ENCODE measurements around the gene WDR49.

Gene WDR49

DNA sequence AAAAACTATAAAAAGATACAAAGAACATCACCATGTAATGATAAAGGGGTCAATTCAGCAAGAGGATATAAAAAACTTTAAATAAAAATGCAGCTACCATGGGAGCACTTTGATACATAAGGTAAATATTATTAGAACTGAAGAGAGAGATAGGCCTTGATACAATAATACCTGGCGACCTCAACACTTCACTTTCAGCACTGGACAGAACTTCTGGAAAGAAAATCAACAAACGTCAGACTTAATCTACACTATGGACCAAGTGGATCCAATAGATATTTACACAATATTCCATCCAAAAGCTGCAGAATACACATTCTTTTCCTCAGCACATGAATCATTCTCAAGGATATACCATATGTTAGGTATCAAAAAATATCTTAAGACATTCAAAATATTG, 42.0 kb downstream of the WDR49 start:
- no peak for DNase-seq

DNA sequence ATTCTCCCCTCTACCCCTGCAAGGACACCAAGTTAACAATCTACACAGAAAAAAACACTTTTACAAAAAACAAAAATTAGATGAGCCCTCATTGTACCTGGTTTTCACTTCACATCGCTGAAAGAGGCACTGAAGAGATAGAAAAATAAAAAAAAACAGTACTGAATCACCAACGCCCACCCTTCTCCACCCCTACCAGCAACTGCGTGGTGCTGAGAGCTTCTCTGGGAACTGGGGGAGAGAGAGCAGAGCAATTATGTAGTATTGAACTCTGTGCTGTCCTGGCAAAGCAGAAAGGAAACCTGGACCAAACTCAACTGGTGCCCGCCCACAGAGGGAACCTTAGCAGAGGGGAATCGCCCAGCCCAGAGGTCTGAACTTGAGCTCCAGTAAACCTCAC, 44.6 kb downstream of the WDR49 start:
- DNase-seq: no peak

DNA sequence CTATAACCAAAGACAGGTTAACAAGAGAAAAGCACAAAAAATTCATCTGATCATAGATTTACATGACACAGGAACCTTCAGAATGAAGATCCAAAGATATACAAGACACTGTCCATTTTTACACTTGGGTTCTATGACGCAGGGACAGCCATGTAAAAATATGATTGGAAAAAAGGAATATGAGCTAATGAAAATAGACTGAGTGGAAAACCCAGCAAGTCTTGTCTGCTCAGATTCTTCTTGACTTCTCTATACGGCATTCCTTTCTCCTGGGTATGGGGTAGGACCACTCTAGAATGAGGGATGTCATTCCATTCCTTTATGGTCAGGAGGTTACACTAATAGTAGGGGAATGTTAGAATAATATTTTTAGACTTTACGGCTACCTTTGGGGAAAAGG, 46.9 kb downstream of the WDR49 start:
- DNase-seq: no peak

DNA sequence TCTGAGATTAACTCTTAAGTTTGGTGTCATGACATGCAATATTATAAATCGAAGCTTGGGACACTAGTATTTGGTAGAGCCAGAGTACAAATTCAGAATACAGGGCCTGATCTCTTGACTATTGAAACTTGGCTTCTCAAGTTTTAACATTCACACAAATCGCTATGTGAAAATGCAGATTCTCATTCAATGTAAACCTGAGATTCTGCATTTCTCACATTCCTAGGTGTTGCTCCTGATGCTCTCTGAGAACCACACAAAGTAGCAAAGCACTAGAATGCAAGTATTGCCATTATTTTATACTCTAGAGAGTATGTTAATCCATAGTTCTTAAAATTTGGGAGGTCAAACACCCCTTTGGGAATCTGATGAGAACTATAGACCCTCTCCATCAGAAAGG, 47.9 kb downstream of the WDR49 start:
- DNase-seq: no peak

DNA sequence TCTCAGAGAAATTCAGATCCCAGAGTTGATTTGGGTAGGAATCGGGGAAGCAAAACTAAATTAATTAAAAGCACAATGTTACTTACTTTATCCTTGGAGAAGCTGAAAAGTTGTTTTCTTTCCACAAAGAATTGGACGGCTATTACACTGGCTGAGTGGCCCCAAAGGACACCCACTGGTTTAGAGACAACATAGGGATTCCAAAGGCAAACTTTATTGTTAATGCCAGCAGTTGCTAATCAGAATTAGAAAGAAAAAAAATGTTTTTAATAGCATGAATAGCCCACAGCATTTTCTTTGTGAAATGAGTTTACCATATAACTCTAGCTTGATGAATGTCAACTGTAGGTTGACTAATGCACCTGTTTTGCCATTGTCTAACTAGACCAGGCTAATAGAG, 51.7 kb downstream of the WDR49 start:
- no peak for DNase-seq

DNA sequence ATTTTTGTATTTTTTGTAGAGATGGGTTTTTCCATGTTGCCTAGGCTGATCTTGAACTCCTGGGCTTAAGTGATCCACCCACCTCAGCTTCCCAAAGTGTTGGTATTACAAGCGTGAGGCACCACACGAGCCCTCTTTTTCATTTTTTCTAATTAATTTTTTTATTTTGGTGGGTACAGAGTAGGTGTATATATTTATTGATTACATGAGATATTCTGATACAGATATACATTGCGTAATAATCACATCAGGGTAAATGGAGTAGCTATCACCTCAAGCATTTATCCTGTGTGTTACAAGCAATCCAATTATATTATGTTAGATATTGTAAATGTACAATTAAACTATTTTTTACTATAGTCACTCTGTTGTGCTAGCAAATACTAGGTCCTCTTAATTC, 66.1 kb downstream of the WDR49 start:
- DNase-seq: no peak

DNA sequence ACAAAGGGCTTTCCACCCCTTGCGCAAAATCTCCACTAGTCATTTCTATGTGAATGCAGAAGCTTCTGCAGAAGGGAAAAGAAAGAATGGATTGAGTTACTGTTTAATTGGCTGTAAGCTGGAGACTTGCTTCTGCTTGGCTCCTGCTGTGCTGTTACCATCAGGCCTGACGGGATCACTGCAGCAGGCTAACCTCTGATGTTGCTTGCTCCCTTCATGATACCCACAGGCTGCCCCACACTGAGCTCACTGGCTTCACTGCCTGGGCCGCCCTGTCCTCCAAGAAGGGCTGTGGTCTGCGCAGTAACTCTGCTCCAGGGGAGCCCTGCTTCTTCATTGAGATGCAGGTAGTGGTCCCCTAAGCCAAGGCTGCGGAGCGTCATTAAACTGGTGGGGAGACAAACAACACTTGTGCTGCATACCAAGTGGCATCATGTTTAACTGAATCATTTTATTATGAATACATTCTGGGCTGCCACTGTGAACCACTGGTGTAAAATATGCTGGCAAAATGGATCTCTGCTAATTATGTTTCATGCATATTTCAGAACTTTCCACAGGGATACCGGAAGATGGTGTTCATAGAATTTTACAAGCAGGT, 78.6 kb downstream of the WDR49 start:
- no peak for DNase-seq

DNA sequence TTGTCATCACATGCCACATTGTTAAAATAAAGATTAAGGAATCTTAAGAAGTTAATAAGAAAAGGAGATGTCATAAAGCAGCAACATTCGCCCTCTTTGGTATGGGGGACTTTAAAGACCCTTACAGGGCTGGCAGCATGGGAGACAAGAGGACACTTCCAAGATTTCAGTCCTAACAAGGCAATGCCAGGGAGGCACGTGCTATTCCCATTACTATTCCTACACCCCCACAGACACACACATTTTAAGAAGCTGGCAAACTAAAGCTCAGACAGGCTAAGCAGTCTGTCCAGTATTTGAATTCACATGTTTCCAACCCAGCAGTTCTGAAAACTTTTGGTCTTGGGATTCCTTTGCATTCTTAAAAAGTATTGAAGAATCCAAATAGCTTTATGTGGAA, 80.8 kb downstream of the WDR49 start:
- no peak for DNase-seq

DNA sequence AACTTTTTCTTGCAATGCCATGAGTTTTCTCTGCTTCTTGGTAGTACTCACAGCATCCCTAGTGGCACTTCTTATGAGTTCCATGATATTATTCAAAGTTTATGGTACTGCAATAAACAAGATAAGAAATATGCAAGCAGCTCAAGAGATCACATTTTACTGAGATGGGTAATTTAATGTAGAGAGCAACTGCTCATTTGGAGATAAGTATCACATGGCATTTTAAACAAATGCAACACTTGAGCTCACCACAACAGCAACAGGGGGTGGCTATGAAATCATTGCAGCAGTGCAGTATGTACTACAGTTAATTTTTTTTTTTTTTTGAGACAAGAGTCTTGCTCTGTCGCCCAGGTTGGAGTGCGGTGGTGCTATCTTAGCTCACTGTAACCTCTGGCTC, 85.1 kb downstream of the WDR49 start:
- no peak for DNase-seq

DNA sequence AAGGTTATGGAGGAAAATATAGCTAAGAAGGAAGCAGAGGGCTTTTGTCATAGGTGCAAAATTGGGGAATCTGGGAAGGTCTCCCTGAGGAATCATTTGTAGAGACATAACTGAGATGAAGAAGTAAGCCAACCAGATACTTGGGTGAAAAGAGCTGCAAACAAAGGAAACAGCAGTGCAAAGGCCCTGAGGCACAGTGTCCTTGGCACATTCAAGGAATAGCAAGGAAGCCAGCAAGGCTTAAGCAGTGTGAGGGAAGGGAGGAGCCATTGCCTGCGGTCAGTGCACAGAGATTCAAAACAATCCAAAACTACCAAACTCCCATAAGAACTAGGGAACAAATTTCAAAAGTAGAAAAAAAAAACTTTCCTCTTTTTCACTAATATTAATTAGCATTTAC, 88.3 kb downstream of the WDR49 start:
- DNase-seq: no peak

DNA sequence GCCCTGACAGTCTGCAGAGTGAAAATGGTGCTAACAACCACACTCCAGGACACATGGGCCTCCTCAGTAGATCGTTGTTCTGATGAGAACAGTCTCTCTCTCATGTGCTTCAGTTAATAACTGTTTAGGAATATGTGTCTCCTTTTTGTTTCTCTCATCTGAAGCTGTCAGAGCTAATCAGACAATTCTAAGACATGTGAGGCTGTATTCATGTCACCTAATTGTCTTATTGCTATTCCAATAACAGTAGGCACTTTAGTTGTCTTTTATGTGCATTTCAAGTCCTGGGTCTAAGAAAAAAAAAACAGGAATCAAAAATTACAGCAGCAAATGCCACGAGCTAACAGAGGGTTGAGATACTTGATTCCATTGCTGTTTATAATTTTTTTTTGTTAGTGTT, 89.1 kb downstream of the WDR49 start:
- no peak for DNase-seq

DNA sequence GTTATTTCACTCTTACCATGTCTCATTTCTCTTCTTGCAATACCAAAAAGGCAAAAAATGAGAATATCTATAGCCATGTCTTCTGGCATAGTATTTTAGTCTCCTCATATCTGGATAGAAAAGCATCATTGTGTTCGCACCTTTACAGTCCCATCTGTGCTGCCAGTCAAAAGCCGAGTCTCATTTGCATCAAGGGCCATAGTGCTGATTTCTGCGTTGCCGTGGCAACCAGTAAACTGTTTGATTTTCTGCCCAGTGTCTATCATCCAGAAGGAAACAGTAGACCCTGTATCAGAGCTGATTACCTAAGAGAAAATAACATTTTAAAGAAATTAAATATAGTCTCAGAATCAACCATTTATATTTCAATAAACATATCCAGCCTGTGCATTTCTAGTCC, 93.8 kb downstream of the WDR49 start:
- peak; percentile 65 to 87 for DNase-seq

DNA sequence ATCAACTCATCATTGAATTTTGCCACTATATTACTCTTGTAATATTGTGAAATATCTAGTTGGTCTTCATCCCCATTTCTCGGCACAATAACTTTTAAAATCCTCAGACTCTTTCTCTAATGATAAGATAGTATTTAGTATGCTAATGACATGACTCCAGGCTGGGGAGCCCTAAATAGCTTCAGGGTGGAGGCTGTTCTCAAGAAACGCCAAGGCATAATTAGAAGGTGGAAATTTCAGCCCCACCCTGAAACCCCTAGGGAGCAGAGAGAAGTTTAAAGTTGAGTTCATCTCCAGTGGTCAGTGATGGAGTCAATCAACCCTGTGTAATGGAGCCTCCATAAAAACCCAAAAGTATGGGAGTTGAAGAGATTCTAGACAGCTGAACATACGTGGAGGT, 98.8 kb downstream of the WDR49 start:
- DNase-seq: no peak

DNA sequence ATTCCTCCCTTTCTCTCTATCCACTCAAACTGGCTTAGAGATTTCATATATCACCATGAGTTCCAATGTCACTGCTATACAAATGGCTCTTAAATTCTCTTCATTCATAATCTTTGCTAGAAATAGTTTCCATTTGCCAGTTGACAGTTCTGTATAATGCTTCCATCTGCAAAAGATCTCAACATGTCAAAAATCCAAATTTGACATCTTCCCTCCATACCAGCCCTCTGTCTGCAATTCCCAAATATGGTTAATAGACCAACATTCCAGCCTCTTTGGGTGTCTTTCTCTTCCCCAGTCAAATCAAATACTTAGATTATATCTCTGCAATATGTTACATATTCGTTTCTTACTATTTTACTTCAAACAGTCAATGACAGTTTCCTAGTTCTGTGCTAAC, 115.7 kb downstream of the WDR49 start:
- DNase-seq: no peak

DNA sequence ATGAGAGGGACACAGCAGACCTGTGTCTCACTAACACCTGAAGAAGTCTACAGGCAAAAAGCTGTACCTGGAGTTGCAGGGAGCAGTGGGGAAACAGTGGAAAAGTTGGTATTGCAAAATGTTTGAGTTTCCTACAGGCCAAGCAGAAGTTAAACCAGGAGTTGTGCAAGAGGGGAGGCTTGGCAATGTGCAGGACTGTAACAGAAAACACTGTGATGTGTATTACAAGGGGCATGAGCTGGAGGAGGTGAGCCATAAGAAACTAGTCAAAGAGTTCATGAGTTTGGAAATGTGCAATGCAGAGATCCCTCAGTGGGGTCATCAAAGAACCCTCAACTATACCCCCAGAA, 132.8 kb downstream of the WDR49 start:
- DNase-seq: no peak

DNA sequence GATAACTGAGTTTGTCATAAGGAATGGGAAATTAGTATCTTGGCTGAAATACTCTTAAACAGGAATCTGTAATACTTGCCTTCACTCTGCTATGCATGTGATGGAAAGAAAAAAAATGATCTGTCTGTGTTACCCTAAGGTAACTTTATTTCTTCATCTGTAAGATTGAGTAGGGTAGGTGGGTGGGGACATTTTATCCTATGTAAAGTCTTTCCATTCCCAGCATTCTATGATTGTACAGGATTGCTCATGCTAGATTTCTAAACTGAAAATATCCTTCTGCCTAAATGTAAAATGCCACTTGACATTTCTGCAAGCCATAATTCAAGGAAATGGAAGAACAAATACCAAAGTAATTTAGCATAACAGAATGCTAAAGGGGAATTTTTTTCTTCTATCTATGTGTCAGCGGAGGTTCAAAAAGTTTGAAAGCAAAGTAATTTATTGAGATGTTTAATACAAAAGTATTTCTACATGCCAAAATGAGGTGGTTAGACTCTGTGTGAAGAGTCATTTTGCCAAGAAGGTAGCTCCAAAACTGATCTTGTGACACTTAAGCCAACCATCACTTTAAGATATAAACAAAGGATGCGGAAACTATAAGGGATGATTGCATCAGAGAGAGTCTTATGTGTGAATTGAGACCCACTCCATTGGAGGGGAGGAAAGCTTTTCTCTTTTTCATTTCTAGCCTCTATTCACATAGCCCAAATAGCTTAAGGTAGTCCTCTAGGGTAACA, 133.3 kb downstream of the WDR49 start:
- DNase-seq: no peak

DNA sequence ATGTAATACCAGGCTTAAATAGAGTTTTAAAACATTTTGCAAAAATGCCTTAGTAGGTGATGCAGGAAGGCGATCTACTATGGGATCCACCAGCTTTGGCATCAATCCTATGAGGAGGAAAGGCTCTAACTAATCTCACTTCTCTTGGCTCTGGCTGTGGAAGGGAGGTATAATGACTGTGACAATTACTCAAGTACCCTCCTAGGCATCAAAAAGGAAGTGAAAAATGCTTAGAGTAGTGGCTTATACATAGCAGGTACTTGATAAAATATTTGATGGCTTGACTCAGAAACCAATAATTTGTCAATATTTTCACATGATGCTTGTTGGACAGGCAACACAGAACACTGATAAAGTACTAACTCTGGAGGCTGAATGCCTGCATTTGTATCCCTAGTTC, 145.8 kb downstream of the WDR49 start:
- DNase-seq: no peak

DNA sequence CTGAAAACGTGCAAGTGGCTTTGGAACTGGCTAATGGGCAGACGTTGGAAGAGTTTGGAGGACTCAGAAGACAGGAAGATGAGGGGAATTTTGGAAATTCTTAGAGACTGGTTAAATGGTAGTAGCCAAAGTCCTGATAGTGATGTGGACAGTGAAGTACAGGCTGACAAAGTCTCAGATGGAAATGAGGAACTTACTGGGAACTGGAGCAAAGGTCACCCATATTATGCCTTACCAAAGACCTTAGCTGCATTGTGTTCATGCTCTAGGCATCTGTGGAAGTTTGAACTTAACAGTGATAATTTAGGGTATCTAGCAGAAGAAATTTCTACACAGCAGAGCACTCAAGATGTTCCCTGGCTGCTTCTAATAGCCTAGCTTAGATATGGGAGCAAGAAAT, 151.3 kb downstream of the WDR49 start:
- DNase-seq: no peak

DNA sequence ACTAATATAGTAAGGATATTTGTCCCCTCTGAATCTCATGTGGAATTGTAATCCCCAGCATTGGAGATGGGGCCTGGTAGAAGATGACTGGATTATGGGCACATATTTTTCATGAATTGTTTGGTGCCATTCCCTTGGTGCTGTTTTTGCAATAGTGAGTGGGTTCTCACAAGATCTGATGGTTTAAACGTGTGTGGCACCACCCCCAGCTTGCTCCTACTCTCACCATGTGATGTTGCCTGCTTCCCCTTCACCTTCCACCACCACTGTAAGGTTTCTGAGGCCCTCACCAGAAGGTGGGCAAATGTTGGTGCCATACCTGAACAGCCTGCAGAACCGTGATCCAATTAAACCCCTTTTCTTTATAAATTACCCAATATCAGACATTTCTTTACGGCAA, 151.8 kb downstream of the WDR49 start:
- DNase-seq: no peak

DNA sequence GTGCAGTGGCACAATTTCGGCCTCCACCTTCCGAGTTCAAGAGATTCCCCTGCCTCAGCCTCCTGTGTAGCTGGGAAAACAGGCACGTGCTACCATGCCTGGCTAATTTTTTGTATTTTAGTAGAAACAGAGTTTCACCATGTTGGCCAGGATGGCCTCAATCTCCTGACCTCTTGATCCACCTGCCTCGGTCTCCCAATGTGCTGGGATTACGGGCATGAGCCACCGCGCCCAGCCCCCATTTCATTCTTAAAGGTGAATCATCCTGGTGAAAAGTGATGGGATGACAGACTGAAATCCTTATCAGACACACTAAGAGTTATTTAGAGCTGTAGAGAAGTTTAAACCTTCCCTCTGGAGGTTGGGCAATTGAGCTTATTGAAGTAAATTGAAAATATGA, 155.8 kb downstream of the WDR49 start:
- no peak for DNase-seq

DNA sequence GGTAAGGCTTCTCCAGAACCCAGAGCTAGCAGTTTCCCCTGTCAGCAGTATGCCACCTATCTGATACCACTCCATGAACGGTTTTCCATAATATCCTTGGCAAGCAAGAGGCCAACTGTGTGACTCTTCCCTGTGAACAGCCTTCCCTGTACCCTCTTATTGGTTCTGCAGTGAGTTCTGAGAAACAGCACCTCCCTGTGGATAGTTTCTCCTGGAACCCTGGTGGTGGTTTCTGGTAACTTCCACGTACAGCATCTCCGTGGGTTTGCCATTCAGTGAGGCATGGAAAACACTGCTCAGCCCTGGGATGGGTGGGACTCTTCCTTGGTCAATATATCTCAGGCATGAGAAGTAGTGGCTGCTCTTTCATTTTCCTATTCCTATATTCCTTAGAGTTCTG, 160.5 kb downstream of the WDR49 start:
- DNase-seq: no peak

DNA sequence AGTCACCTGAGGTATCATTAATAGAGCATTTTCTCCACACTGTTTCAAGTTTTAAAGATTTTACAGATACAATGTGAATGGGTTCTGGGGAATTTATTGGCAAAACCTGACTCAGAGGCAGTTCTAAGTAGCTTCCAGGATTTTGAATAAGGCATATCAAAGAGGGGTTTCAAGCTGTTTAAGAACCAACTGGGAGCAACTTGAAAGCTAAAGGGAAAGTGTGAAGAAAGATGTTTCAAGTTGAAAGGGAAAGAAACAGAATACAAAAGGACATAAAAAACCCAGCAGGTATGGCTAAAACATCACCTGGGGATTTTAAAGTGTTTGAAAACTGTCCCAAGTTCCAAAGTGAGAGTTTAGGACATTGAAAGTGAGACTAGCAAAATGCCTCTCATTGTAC, 162.1 kb downstream of the WDR49 start:
- no peak for DNase-seq

DNA sequence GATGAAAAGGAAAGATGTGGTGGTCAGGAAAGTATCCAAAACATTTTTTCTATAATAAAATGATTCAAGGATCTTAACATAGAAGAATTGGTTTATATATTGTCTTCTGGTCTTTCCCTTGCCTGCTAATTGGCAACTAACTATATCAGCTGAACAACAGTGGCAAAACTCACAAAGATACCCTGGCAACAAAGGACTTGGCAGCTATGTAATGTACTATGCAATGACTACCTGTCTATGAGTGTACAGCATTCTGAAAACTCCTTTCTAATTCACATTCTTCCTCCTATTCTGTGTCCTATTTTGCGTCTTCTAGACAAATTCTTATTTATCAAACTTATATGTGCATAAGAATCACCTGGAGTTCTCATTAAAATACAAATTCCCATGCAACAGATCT, 164.2 kb downstream of the WDR49 start:
- no peak for DNase-seq

DNA sequence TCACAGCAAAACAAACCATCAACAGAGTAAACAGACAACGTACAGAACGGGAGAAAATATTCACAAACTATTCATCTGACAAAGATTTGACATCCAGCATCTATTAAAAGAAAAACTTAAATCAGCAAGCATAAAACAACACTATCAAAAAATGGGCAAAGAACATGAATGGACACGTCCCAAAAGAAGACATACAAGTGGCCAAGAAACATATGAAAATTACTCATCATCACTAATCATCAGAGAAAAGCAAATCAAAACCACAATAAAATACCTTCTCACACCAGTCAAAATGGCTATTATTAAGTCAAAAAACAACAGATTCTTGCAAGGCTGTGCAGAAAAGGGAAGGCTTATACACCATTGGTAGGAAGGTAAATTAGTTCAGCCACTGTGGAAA, 166.2 kb downstream of the WDR49 start:
- no peak for DNase-seq

DNA sequence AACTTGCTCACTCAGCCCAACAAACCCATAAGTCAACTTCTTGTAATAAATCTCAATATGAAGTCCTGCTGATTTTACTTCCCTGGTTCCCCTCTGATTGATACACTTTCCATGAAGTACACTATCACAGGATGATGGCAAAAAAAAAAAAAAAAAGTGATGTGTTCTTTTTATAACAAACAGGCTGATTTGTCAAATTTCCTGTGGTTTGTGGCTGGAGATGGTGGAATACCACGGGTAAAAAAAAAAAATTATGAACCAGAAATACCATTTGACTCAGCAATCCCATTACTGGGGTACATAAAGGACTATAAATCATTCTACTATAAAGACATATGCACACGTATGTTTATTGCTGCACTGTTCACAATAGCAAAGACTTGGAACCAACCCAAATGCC, 169.2 kb downstream of the WDR49 start:
- no peak for DNase-seq

All from NCI-H524 (cell line).